ENCODE data around the gene YEATS4.

GRCh38 chr12:69397978-69398377 is 38.4 kb downstream of the YEATS4 start:
- TF ChIP-seq CTCF (IDR thresholded peaks at IDR 0.05): no peak
- TF ChIP-seq POLR2A (IDR thresholded peaks at IDR 0.05; ENCODE audit: low read length): no peak

All from A549 (cell line).